Immature natural killer cell (primary cell): Measurements from ENCODE around the gene MYOD1. TPM values are rescaled to one million over a fixed set of nuclear protein-coding genes. Genes with fewer than 3 reads are reported as not detected.

Source experiments
- DNase-seq, 3 donors: peaks; one replicate each; pipeline ENCODE4 v3.0.0; 2022; ENCODE audit warnings: mixed read lengths in 1 of 3
- H3K27ac Mint-ChIP-seq, 6 donors: one replicate each; pipeline ENCODE4 v1.8.0; 2020; ENCODE audit warnings: mixed read lengths in 6 of 6, mild to moderate bottlenecking in 5 of 6, inconsistent platforms in 4 of 6, moderate library complexity in 3 of 6
- H3K27me3 Mint-ChIP-seq, 3 donors: one replicate each; pipeline ENCODE4 v1.8.0; 2020 to 2021; ENCODE audit warnings: low read depth in 3 of 3, mild to moderate bottlenecking in 3 of 3, mixed read lengths in 3 of 3, moderate library complexity in 3 of 3, inconsistent platforms in 1 of 3
- H3K36me3 Mint-ChIP-seq, 3 donors: one replicate each; pipeline ENCODE4 v1.8.0; 2020; ENCODE audit warnings: mixed read lengths in 3 of 3, inconsistent platforms in 2 of 3, mild to moderate bottlenecking in 2 of 3
- H3K4me1 Mint-ChIP-seq, 2 donors: one replicate each; pipeline ENCODE4 v1.8.0; 2020; ENCODE audit warnings: inconsistent platforms in 2 of 2, mild to moderate bottlenecking in 2 of 2, mixed read lengths in 2 of 2, moderate library complexity in 1 of 2
- H3K4me3 Mint-ChIP-seq, 5 donors: one replicate each; pipeline ENCODE4 v1.8.0; 2020; ENCODE audit warnings: mild to moderate bottlenecking in 5 of 5, mixed read lengths in 5 of 5, inconsistent platforms in 3 of 5, moderate library complexity in 3 of 5
- H3K9me3 Mint-ChIP-seq, 6 donors: one replicate each; pipeline ENCODE4 v1.8.0; 2020; ENCODE audit warnings: mild to moderate bottlenecking in 6 of 6, mixed read lengths in 6 of 6, inconsistent platforms in 4 of 6, moderate library complexity in 3 of 6
- polyA plus RNA-seq, 3 donors: library from polyadenylated mRNA; unstranded; fragments of 300-500 nt; fragmentation: Illumina TruSeq; gene quantifications; one replicate each; pipeline ENCODE4 v1.2.3, GENCODE V29; 2021

Gene MYOD1
- polyA plus RNA-seq, result not detected

DNA sequence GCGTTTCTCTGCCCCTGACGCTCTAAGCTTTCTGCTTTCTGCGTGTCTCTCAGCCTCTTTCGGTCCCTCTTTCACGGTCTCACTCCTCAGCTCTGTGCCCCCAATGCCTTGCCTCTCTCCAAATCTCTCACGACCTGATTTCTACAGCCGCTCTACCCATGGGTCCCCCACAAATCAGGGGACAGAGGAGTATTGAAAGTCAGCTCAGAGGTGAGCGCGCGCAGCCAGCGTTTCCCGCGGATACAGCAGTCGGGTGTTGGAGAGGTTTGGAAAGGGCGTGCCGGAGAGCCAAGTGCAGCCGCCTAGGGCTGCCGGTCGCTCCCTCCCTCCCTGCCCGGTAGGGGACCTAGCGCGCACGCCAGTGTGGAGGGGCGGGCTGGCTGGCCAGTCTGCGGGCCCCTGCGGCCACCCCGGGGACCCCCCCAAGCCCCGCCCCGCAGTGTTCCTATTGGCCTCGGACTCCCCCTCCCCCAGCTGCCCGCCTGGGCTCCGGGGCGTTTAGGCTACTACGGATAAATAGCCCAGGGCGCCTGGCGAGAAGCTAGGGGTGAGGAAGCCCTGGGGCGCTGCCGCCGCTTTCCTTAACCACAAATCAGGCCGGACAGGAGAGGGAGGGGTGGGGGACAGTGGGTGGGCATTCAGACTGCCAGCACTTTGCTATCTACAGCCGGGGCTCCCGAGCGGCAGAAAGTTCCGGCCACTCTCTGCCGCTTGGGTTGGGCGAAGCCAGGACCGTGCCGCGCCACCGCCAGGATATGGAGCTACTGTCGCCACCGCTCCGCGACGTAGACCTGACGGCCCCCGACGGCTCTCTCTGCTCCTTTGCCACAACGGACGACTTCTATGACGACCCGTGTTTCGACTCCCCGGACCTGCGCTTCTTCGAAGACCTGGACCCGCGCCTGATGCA is at the start of gene MYOD1:
Gene MYOD1, plus strand, starts transcription at position 544 of the 910 bp plus-strand sequence. Its CDS starts 212 bp downstream, at position 756.
- Mint-ChIP-seq H3K36me3 (no peaks in the 10 kb centered on the region), H3K9me3 (no peaks in the 10 kb centered on the region), H3K27ac (no peak within 1 kb of the TSS), H3K4me3 (no peak within 1 kb of the TSS), H3K27me3 (peaks cover 6 to 9% (median 7%) of the 10 kb centered on the region in 3 donors), H3K4me1 (no peaks in the 10 kb centered on the region)
- no peak for DNase-seq

DNA sequence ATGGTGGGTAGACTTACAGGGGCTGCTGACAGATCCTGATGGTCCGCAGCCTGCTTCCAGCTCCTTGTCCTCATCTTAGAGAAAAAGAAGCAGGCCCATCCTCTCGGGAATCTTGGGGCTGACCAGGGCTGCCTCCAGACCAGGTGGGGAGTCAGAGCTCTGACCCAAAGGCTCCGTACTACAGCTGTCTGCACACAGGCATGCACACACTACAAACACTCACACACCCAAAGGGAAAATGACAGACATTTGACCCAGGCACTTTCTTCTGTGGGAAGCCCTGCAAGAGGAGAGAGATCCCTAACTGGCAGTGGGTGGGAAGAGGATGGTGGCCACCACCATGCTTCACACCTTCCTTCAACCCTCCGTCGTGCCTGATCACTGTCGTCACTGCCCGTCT is 46.9 kb upstream of the MYOD1 start:
- Mint-ChIP-seq H3K36me3 (peaks cover 0 to 10% (median 0%) of the 10 kb centered on the region in 3 donors), H3K4me1 (no peaks in the 10 kb centered on the region), H3K27ac (no peak overlapping the region), H3K9me3 (peaks cover 0 to 20% (median 11%) of the 10 kb centered on the region in 6 donors), H3K27me3 (peaks cover 4 to 14% (median 13%) of the 10 kb centered on the region in 3 donors), H3K4me3 (no peak overlapping the region)
- DNase-seq, result no peak

DNA sequence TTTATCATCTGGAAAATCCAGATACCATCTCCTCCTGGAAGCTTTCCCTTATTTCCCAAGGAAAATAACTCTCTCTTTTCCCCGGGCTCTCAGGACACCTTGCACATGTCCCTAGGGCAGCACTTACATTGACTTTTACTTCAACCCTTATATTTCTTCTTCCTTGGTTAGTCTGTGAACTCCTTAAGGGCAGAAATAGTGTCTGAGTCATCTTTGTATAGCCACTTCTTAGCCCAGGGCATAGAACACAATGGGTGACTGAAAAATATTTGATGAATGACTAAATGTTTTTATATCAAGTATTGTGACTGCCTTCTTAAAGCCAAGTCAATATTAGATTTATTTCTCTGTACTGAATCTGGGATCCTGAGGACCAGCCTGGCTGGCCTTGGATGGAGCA is 45.4 kb upstream of the MYOD1 start:
- no peak overlapping the region for H3K4me3 Mint-ChIP-seq

DNA sequence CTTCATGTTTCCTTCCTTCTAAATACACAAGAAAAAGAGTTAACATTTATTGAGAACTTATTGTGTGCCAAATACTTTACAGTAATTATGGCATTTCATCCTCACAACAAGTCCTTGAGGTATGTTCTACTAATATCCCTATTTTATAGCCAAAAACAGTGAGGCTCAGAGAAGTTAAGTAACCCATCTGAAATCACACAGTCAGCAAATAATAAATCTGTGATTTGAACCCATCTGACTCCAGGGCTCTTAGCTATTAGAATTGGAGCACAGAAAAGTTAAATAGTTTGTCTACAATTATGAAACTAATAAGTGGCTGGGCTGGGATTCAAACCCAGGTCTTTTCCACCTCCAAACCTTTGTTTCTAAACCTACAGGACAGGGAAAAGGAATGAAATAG is 36.5 kb upstream of the MYOD1 start:
- H3K36me3 Mint-ChIP-seq, result no peaks in the 10 kb centered on the region
- H3K9me3 Mint-ChIP-seq, result peaks cover 0 to under 1% (median 0%) of the 10 kb centered on the region in 6 donors
- DNase-seq, result no peak
- no peak overlapping the region for H3K4me3 Mint-ChIP-seq
- H3K4me1 Mint-ChIP-seq, result no peaks in the 10 kb centered on the region
- no peak overlapping the region for H3K27ac Mint-ChIP-seq
- peaks cover 2 to 5% (median 3%) of the 10 kb centered on the region in 3 donors for H3K27me3 Mint-ChIP-seq

More for the DNA sequence above, 45.4 kb upstream of the MYOD1 start:
- Mint-ChIP-seq H3K27me3 (peaks cover 7 to 11% (median 11%) of the 10 kb centered on the region in 3 donors), H3K4me1 (no peaks in the 10 kb centered on the region), H3K27ac (no peak overlapping the region), H3K9me3 (peaks cover 0 to 20% (median 13%) of the 10 kb centered on the region in 6 donors), H3K36me3 (peaks cover 0 to 10% (median 0%) of the 10 kb centered on the region in 3 donors)
- no peak for DNase-seq

DNA sequence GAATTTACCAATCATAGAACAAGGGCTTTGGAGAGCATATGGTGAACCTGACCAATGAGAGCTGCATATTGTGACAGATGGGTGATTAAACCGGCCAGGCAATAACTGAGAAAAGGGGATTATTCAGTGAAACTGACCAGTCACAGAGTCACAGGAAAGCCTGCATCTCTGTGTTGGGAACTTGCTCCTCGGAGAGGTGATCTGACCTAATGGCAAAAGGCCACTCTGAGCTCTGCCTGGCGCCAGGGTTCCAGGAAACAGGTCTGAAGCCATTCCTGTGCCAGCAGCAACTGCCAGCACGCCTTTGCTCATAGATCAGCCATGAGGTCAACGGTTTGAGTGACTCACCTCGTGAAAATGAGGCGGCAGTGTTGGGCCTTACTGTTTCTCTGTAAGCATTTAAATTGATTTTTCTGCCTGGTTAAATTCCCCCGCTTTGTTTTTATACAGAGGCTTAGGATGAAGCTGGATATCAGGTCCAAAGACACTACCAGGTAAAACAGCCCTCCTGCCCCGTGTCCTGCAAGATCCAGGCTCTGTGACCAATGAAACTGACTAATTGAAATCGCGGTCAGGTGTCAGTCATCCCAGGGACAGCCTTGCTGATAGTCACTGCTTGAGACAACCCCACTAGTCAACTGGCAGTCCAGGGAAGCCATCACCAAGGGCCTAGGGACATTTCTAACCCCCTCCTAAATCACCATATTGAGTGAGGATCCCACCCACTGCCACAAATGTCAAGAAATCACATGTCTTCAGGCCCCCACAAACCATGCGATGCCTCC is 35.8 kb upstream of the MYOD1 start:
- Mint-ChIP-seq H3K36me3 (no peaks in the 10 kb centered on the region), H3K27me3 (peaks cover 2 to 4% (median 3%) of the 10 kb centered on the region in 3 donors), H3K4me3 (no peak overlapping the region)

DNA sequence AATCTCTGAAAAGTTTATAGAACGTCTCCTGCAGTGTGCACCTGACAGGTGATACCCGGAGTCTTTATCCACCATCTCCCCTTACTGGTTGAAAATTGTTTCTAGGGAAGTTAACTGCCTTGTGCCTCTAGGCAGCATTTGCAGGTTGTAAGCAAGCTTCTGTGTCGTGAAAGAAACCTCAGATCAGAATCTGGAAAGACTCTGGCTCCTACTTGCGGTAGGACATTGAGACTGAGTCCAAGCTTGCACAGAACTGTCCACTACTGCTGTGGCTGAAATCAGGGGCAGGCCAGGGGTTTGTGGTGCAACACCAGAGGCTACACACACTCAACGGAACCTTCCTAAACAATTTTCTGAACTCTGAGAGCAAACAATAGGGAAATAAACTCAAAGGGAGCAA is 34.8 kb upstream of the MYOD1 start:
- no peaks in the 10 kb centered on the region for H3K9me3 Mint-ChIP-seq
- peaks cover 0 to 4% (median 2%) of the 10 kb centered on the region in 3 donors for H3K27me3 Mint-ChIP-seq
- no peak overlapping the region for H3K4me3 Mint-ChIP-seq
- H3K4me1 Mint-ChIP-seq, result no peaks in the 10 kb centered on the region
- no peak for DNase-seq
- no peak overlapping the region for H3K27ac Mint-ChIP-seq
- no peaks in the 10 kb centered on the region for H3K36me3 Mint-ChIP-seq

More for the DNA sequence above, 35.8 kb upstream of the MYOD1 start:
- DNase-seq, result no peak
- no peaks in the 10 kb centered on the region for H3K4me1 Mint-ChIP-seq
- H3K9me3 Mint-ChIP-seq, result no peaks in the 10 kb centered on the region
- H3K27ac Mint-ChIP-seq, result no peak overlapping the region

DNA sequence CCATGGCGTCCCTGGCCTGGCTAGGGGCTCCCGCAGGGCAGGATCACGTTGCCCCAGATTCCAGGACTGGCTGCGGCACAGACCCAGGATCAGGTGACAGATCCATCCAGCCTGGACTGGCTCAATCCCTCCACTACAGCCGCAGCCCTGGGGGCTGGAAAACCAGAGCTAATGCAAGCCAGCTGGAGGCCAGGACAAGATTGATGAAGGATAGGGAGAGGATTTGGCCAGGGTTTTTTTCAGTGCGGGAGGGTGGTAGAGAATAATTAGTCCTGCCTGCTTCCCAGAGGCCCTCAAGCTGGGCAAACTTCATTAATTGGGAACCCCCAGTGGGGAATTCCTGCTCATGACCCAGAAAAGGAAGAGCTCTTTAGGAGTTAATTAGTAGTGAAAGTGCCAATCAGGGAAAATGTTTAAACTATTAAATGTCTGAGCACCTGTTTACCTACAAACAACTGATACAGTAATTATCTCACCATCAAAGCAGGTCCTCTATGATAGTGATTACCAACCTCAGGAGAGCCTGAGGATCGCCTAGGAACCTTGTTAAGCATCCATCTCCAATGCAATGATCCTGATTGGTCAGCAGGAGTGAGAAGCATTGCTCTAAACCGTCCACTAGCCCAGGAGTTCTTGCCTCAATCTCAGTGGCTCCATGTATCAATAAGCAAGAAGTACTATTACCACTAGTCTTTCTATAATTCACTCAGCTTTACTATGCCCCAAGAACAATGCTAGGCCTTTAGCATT is 33.0 kb upstream of the MYOD1 start:
- Mint-ChIP-seq H3K9me3 (no peaks in the 10 kb centered on the region), H3K36me3 (no peaks in the 10 kb centered on the region), H3K4me3 (no peak overlapping the region), H3K27ac (no peak overlapping the region), H3K27me3 (peaks cover 0 to 4% (median 2%) of the 10 kb centered on the region in 3 donors), H3K4me1 (no peaks in the 10 kb centered on the region)
- no peak for DNase-seq

DNA sequence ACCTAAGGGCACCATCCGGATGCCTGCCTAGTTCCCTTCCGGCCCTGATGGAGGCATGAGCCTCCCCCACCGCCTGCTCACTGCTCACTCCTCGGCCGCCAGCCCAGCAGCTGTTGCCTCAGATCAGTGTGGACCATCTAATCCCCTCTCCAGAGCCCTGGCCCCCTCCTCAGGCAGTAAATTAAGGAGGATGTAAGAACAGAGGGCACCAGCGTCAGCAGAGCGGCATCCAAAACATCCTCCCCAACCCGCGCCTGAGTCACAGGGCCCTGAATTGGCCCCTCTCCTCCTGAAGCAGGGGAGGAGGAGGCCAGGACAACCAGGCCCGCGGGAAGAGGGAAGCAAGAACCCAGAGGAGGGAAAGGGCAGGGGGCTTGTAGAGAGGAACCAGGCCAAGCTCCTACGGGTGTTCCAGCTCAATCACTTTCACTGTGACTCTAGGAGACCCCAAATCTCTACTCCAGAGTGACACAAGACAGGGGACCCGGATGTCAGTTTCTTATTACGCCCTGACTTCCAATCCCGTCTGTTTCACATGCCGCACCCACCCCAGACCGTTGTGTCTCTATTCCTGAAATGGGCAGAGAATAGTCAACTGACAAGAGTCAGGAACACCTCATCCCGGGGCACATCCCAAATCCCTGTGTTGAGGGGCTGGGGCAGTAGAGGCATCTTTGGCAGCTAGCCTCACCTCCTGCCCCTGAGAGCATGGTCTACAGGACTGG is 31.3 kb upstream of the MYOD1 start:
- no peaks in the 10 kb centered on the region for H3K9me3 Mint-ChIP-seq
- H3K27me3 Mint-ChIP-seq, result peaks cover 2 to 7% (median 5%) of the 10 kb centered on the region in 3 donors
- no peaks in the 10 kb centered on the region for H3K36me3 Mint-ChIP-seq
- no peak for DNase-seq
- H3K4me1 Mint-ChIP-seq, result no peaks in the 10 kb centered on the region
- H3K27ac Mint-ChIP-seq, result no peak overlapping the region
- no peak overlapping the region for H3K4me3 Mint-ChIP-seq

DNA sequence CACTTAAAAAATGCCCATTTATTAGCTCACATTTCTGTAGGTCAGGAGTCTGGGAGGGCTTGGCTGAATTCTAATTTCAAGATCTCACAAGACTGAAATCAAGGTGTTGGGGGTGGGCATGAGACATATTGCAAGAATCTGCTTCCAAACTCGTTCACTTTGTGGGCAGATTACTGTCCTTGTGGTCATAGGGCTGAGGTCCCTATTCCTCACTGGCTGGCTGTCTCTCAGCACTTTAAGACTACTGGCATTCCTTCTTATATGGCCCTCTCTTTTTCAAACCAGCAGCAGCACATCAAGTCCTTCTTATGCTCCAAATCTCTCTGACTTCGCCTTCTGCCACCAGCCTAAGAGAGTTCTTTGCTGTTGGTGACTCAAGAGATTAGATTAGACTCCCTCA is 27.8 kb upstream of the MYOD1 start:
- Mint-ChIP-seq H3K9me3 (no peaks in the 10 kb centered on the region), H3K36me3 (no peaks in the 10 kb centered on the region), H3K27ac (no peak overlapping the region), H3K4me3 (no peak overlapping the region), H3K4me1 (no peaks in the 10 kb centered on the region), H3K27me3 (peaks cover 2 to 23% (median 22%) of the 10 kb centered on the region in 3 donors)
- no peak for DNase-seq

DNA sequence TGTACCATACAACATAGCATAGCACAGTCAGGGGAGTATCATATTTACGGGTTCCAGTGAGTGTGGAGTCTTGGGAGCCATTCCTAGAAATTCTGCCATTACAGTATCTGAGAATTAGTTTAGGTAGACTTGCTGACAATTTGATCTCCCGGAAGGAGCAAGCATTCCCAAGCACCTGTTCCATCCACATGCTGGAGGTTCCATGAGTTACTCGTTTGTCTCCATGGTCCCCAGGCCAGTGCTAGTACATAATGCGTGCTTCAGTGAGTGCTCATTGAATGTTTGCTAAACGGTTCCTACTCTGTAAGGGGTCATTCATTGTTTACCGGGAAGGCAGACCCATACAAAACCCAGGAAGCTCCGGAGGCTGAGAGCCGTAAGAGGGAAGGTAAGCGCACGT is 27.4 kb upstream of the MYOD1 start:
- no peaks in the 10 kb centered on the region for H3K9me3 Mint-ChIP-seq
- no peak overlapping the region for H3K4me3 Mint-ChIP-seq
- H3K4me1 Mint-ChIP-seq, result no peaks in the 10 kb centered on the region
- no peak for DNase-seq
- no peak overlapping the region for H3K27ac Mint-ChIP-seq
- peaks cover 2 to 26% (median 24%) of the 10 kb centered on the region in 3 donors for H3K27me3 Mint-ChIP-seq
- no peaks in the 10 kb centered on the region for H3K36me3 Mint-ChIP-seq

DNA sequence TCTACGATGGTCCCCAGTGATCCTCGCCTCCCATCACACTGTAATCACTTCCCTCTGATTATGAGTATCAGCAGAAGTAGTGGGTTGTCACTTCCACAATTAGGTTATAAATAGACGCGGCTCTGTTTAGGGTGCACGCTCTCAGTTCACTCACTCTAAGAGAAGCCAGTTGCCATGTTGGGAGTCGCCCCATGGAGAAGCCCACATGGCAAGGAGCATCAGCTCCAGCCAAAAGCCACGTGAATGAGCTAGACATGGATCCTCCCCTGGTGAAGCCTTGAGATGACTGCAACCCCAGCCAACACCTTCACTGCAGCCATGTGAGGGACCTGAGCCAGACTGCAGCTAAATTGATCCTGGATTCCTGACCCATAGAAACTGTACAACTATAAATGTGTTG is 26.4 kb upstream of the MYOD1 start:
- Mint-ChIP-seq H3K9me3 (no peaks in the 10 kb centered on the region), H3K27me3 (peaks cover 2 to 27% (median 22%) of the 10 kb centered on the region in 3 donors), H3K27ac (no peak overlapping the region), H3K4me1 (no peaks in the 10 kb centered on the region), H3K36me3 (no peaks in the 10 kb centered on the region), H3K4me3 (no peak overlapping the region)
- no peak for DNase-seq

DNA sequence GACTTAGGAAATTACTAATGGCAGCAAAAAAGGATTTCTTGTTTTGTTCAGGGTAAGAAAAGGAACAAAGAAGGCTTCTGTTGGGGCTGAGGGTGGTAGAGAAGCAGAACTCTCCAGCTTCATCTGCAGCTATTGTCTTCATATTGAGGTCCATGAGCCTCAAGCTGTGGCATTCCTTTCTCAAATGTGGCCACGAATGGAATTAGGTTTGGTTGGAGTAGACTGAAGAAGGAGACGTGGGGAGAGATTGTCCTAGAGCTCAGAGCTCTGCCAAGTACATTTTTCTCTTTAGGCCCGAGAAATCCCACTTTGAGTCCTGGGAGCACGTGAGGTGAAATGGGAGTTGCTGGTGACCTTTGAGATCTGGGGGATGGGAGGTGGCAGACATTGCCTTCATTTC is 25.8 kb upstream of the MYOD1 start:
- H3K36me3 Mint-ChIP-seq, result no peaks in the 10 kb centered on the region
- no peaks in the 10 kb centered on the region for H3K9me3 Mint-ChIP-seq
- H3K4me3 Mint-ChIP-seq, result no peak overlapping the region
- H3K4me1 Mint-ChIP-seq, result no peaks in the 10 kb centered on the region
- H3K27ac Mint-ChIP-seq, result no peak overlapping the region
- H3K27me3 Mint-ChIP-seq, result peaks cover 3 to 27% (median 22%) of the 10 kb centered on the region in 3 donors
- no peak for DNase-seq

DNA sequence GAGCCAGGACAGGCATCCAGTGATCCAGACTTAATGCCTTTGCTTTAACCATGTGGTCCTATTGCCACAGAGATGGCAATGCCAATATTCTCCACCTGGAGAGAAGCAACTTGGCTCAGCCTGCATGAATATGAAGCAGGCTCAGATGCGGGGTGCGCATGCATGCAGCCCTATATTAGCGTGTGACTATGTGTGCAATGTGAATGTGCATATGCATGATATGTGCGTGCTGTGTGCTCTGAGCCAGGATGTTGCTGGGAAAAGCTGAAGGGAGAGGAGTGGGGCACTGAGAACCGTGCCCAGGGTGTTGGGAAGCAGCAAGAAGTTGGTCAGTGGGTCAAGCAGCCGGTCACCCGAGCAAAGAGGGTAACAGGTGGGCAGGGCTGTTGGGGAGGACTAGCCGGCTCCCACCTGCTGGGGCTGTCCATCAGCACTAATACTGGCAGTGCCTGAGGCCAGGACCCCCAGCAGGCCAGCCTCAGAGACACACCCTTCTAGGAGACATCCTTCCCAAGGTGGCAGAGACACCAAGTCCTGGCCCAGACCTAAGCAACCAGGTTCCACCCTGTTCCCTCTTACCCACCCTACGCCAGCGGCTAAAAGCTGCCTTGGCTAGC is 24.8 kb upstream of the MYOD1 start:
- DNase-seq, result no peak
- Mint-ChIP-seq H3K36me3 (no peaks in the 10 kb centered on the region), H3K4me3 (no peak overlapping the region), H3K27ac (no peak overlapping the region), H3K27me3 (peaks cover 4 to 27% (median 24%) of the 10 kb centered on the region in 3 donors), H3K9me3 (no peaks in the 10 kb centered on the region), H3K4me1 (no peaks in the 10 kb centered on the region)
